HG03469 (cell line): Measurements from ENCODE around the gene DUSP28.
"Not testable (repeated sequence)": the region's sequence is repeated elsewhere in the genome, so short reads cannot be mapped to it uniquely, and the experiment has no call there.

ENCODE experiments used
- ATAC-seq: cut with Tn5 transposase; IDR thresholded peaks from one replicate; pipeline ENCODE4 v1.9.1; 2021; ENCODE audit warnings: mild to moderate bottlenecking, moderate library complexity, moderate number of reproducible peaks; ENCODE audit not compliant: unreplicated experiment

The DUSP28 gene

DNA sequence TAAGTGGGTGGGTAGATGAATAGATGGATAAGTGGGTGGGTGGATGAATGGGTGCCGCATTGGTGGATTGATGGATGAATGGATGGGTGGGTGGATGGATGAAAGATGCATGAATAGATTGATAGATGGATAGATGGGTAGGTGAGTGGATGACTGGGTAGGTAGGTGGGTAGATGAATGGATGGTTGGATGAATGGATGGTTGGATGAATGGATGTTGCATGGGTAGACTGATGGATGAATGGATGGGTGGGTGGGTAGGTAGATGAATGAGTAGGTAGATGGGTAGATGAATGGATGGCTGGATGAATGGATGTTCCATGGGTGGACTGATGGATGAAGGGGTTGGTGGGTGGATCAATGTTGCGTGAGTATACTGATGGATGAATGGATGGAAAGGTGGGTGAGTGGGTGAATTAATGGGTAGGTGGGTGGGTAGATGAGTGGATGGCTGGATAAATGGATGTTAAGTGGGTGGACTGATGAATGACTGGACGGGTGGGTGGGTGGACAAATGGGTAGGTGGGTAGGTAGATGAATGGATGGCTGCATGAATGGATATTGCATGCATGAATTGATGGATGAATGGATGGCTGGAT, 32.9 kb upstream of the DUSP28 start:
- ATAC-seq = no peak

DNA sequence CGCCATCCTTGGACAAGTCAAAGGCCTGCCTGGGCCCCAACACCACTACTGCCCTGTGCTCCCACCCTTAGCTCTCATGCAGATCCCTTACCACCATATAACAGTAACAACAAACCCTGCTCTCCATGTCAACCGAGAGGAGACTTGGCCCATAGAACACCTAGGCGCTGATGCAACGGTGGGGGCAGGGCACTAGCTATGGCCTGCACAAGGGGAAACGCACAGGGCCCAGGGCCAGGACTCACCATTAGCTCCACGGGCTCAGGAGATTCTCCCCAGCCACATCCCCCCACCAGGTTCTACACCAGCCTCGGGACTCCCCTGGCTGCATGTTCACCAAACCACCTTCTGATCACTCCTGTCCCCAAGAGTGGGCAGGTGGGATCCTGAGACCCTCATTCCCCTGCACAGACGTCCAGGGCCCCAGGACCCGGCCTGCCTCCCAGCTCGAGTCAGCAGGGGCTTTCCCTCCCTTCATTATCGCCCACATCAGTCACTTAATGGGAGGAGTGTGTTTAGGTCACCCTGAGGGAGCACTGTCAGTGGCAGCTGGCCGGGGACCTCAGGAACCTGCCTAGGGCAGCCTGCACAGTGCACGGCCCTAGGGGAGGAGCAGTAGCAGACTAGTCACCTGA, 31.6 kb upstream of the DUSP28 start:
- ATAC-seq = no peak

DNA sequence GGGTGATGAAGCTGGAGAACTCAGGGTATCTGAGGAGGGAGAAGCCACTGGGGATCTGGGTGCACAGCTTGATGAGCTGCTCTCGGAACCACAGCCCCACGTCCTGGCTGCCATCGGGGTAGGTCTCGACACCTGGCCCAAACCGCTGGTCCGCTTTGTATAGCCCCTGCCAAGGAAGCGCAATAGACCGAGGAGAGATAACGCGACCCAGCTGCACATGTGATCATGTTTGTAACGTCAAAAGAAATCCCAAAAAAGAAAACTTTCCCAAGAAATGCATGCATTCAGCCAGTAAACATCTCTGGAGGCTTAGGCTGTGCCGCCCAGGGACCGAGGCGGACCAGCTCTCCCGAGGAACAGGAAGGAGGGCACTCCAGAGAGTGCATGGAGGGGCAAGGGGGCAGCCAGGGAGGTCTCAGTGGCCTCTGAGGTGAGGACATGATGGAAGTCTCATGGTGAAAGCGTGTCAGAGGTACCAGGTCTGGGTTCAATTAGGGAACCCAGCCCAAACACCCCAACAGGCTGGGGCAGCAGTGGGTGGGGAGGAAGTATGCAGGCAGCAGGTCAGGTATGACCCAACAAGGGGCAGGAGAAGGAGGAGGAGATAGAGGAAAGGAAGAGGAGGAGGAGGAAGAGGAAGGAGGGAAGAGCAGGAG, 30.7 kb upstream of the DUSP28 start:
- ATAC-seq = no peak

DNA sequence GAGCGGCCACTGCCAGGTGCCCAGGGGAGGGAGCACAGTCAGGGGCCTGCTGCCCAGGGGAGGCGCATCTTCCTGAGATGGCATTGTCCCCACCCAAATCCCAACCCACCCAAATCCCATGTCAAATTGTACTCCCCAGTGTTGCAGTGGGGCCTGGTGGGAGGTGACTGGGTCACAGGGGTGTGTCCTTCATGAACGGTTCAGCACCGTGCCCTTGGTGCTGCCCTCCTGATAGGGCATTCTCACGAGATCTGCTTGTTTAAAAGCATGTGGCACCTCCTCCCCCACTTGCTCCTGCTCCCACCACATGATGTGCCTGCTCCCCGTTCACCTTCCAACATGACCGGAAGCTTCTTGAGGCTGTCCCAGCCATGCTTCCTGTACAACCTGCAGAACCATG, 30.0 kb upstream of the DUSP28 start:
- ATAC-seq = no peak

DNA sequence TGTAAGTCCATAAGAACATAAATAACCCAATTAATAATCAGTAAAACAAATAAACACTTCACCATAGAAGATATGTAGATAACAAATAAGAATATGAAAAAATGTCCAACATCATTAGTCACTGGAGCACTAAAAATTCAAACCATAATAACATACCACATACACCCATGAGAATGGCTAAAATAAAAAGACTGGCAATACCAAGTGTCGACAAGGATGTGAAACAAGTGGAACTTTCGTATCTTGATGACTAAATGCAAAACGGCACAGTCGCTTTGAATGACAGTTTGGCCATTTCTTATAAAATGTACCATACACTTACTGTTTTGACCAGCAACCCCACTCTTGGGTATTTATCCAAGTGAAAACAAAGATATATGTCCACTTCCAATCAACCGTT, 29.1 kb upstream of the DUSP28 start:
- no peak for ATAC-seq

DNA sequence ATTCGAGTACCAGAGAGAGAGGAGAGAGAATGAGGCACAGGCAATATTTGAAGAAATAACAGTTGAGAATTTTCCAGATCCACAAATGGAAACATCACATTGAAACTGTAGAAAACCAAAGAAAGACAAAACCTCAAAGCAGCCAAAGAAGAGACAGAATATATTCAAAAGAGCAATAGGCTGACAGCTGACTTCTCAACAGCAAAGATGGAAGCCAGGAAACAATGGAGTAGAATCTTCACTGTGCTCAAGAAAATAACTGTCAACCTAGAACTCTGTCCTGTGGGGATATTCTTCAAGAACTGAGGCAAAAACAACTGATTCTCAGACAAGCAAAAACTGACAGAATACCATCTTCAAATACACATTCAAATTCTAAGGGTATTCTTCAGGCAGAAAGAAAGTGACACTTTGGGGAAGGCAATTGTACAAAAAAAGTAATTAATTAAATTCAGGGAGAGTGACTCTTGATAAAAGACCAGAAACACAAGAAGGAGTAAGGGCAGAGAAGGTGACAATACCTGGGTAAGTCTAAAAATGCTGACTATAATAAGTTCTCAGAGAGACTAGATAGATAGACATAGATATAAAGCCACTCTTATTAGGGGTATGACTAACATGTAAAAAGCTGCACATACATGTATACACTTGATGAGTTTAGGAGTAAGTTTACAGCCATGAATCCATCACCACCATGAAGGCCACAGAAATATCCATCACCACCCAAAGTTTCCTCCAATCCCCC, 28.0 kb upstream of the DUSP28 start:
- no peak for ATAC-seq

DNA sequence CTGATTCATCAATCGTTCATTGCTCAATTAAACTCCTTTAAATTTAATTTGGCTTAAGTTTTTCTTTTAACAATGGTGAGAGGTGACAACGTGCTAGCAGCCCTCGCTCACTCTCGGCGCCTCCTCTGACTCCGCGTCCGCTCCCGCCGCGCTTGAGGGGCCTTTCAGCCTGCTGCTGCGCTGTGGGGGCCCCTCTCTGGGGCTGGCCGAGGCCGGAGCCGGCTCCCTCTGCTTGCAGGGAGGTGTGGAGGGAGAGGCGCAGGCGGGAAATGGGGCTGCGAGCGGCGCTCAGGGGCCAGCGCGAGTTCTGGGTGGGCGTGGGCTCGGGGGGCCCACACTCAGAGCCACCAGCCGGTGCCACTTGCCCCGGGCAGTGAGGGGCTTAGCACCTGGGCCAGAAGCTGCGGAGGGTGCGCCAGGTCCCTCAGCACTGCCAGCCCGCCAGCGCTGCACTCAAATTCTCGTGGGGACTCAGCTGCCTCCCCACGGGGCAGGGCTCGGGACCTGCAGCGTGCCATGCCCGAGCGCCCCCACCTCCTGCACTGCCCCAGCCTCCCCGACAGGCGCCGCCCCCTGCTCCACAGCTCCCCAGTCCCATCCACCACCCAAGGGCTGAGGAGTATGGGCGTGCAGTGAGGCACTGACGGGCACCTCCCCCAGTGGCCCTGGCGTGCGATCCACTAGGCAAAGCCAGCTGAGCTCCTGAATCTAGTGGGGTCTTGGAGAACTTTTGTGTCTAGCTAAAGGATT, 22.0 kb upstream of the DUSP28 start:
- no peak for ATAC-seq

DNA sequence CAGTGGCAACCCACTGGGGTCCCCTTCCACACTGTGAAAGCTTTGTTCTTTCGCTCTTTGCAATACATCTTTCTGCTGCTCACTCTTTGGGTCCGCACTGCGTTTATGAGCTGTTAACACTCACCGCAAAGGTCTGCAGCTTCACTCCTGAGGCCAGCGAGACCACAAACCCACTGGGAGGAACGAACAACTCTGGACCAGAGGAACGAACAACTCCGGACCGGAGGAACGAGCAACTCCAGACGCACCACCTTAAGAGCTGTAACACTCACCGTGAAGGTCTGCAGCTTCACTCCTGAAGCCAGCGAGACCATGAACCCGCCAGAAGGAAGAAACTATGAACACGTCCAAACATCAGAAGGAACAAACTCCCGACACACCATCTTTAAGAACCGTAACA, 21.1 kb upstream of the DUSP28 start:
- not testable (repeated sequence) for ATAC-seq

DNA sequence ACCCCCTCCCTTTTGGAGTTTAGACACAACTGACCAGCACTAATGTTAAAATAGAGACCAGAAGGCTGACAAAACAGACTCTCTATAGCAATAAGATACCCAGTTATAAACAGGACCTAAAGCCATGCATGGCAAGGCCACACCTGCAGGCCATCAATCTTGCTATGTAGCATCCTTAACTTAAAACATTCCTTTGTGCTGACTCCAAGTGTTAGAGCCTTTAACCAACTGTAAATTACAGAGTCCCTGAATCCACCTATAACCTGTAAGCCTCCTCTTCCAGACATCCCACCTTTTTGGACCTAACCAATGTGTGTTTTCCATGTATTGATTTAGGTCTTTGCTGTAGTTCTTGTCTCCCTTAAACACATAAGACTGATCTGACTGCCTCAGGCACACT, 20.3 kb upstream of the DUSP28 start:
- no peak for ATAC-seq

DNA sequence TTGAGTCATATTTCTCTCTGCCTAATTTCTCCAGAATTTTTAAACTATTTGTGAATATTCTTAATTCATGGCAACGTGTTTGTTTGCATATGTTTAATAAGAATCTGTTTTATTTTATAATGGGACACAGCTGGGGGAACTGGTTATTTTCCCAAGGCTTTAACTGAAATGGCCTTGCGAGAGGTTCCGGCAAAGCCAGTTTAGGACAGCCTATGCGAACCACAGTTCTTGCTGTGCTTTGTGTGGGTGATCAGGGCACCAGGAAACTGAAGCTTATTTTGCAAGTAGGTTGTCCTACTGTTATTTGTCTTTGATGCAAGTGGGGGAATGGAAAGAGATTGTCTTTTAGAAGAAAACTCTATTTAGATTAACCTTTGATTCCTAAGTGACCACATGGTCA, 8.9 kb upstream of the DUSP28 start:
- no peak for ATAC-seq

DNA sequence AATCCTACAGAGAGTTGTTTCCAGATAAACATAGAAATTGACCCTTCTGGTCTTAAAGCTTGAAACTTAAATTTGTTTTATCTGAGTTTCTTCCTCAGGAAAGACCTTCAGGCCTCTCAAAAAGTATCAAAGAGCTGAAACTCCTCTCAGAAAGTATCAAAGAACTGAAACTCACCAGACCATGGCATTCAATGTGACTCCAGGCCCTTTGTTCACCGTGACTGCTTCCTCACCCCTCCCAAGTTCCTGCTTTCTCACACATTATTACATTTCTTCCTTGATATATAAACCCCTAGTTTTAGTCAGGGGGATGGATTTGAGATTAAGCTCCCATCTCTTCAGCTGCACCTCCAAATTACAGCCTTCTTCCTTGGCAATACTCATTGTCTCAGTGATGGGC, 8.3 kb upstream of the DUSP28 start:
- no peak for ATAC-seq

DNA sequence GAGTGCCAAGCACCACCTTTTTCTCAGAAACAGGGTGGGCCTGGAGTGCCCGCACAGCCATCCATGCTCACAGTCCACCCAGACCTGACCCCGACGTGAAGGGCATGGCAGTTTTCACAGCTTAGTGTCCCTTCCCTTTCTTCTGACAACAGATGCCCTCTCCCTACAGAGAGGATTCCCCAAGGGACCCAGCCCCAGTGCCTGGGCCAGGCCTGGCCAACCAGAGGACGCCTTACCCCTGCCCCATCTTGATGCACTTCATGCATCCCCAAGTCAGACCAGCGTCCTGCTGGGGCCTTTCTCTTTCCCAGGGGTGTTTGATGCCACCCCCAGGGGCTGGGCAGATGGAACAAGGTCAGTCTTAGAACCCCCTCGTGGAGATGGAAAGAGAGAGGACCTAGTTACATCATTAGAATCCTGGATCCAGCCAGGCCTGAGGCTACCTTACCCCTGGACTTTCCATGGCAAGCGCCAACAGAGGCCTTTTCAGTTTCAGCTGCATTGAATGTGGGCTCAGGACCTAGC, 6.1 kb upstream of the DUSP28 start:
- no peak for ATAC-seq

DNA sequence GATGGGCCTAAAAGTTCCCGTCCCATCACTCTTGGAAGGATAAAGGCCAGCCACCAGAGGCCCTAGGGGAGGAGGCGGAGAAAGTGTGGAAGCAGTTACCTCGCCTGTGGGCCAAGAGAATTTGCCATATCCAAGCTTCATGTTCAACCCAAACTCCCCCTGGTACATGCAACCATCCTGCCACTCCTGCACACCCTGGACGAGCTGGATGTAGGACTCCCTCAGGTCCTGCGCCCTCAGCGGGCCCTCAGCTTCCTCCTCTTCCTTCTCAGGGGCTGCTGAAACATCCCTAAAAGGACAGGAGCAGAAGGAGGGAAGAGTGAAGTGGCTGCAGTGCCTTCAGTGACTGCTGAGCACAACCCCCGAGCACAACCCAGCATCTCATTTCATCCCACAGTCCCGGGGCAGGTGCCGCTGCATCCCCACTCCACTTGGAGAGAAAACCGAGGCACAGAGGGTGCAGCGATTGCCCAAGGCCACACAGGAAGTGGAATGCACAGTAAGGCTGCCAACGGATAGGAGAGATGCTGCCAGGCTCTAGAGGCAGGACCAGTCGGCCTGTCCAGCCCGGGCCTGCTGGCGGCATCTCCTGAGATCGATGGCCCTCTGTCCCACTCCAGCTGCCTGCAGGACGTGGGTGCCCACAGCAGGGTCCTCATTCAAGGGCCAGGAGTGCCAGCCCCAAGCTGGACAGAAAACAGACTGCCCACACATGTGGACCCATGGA, 5.2 kb upstream of the DUSP28 start:
- no peak for ATAC-seq

DNA sequence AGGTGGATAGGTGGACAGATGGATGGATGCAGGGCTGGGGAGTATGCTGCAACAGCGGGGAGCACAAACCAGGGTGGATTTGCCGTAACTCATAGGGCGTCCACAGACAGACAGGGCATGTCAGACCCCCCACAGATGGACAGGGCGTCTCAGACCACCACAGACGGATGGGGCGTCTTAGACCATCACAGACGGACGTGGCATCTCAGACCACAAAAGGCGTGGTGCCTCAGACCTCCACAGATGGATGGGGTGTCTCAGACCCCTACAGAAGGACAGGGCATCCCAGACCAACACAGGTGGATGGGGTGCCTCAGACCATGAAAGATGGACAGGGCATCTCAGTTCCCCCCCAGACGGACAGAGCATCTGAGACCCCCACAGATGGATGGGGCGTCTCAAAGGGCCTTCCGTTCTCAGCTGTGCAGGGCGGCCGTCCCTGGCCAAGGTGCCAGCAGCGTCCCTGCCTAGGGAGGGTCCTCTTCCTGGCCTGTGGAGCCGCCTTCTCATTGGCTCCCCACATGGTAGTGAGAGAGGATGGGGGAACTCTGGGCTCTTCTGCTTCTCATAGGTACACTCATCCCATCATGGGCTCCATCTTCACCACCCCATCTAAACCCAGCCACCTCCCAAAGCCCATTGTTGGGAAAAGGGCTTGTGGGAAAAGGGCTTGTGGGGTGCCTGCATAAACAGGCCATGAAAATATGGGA, 4.5 kb upstream of the DUSP28 start:
- no peak for ATAC-seq

DNA sequence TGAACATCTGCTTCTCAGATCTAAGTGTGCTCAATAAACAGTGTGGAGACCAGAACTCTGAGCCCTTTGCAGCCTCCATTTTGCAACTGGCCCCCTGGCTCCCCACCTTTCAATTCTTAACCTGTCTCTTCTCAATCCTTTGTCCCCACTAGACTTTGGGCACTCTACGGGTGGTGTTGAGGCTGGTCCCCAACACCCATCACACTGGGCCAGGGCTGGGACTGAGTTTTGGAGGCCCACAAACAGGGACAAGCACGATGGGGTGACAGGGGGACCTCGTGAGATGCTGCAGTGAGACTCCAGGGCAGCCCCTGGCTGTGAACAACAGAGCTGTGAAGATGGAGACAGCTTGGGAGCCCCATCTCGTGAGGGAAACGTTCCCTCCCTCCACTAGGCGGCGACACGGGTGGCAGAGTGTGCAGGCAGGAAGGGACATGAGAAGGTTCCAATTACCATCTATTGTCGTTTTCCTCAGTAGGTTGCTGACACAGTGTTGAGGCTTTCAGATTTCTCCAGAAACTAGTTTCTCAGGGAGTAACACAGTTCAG, 3.5 kb upstream of the DUSP28 start:
- ATAC-seq = no peak

DNA sequence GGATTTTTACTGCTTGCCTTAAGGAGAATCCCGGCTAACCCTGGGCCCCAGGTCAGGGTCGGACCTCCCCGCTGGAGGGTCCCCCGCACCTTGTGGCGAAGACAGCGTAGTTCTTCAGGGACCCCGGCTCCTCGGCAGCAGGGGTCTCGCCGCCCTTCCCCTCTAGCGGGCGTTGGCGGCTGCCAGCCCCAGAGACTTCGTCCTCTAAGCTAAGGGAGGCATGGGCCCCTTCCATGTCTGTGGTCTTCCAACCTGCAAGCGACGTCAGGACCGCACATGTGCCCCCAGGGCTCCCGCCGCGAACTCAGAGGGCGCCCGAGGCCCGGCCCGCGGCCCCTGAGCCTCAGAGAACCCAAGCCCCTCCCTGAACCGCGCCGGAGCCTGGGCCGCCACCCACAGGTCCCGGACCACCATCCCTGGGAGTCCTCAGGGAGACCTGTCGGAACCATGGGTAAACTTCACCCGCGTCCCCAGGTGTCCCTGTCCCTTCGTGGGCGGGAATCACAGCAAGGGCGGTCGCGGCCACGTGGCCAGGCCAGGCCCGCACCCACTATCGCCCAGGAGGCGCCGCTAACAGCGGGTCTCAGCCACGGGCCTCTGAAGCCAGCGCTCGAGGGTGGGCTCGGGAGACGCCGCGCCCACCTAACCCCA, 2.9 kb upstream of the DUSP28 start:
- ATAC-seq = no peak

DNA sequence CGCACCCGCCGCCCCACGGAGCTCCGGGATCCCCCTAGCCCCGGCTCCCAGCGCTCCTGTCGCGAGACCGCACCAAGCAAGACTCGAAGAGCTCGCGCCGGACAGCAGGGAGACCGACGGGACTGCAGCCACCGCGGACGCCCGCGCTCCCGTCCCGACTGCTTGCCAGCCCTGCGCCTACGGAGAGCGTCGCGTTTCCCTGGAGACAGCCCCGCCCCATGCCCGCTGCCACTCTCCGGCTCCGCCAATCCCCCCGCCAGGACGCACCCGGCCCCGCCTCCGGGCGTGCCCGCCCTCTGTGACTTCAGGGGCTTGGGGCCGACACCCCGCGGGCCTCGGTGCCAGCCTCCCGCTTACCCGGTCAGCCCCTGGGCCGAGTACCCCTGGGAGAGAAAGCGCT, 2.3 kb upstream of the DUSP28 start, which contains the start of gene ANKMY1:
ANKMY1 (minus strand) TSS at position 181 of the 400 bp plus-strand sequence. CDS start 653 bp downstream, outside the sequence.
- no peak for ATAC-seq

DNA sequence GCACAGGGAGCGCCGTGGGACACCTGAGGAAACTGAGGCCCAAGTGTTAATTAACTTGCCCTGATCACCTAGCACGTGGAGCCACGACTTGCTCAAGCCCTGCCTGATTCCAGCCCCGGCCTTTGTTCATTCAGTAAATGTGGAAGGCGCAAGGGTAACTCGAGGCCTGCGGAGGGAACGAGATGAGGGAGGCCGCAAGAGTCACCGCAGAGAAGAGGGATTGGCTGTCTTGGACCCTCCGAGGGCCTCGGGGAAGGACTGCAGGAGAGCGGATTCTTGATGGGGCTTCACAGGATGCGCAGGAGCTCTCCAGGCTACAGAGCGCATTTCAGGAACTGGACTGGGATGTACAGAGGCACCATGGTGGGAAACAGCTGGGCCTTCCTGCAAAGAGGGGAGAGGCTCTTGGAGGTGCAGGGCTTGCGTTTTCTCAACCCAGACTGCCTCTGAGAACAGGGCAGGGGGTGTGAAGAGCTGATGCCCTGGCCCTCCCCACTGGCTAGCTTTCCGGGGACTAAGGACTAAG, 1.9 kb upstream of the DUSP28 start:
- no peak for ATAC-seq
